Kidney epithelial cell (primary cell): Measurements from ENCODE around the gene RPS6KA2. TPM values are rescaled to one million over a fixed set of nuclear protein-coding genes. Genes with fewer than 3 reads are reported as not detected.
"Not testable (repeated sequence)": the region's sequence is repeated elsewhere in the genome, so short reads cannot be mapped to it uniquely, and the experiment has no call there.

Experiments
- DNase-seq: peaks from one replicate; pipeline ENCODE4 v3.0.0-alpha.2; 2010; ENCODE audit warnings: low read depth
- H3K27me3 ChIP-seq: 2 replicates; pipeline ENCODE4 v1.6.0; 2011; ENCODE audit warnings: low read length; ENCODE audit not compliant: control insufficient read depth, insufficient read depth
- H3K36me3 ChIP-seq: 2 replicates; pipeline ENCODE4 v1.5.1; 2011; ENCODE audit warnings: low read length; ENCODE audit not compliant: control insufficient read depth, insufficient read depth
- H3K4me3 ChIP-seq: 2 replicates; pipeline ENCODE4 v1.5.1; 2011; ENCODE audit warnings: low read depth, mild to moderate bottlenecking, control low read depth, low read length
- CTCF ChIP-seq: IDR thresholded peaks from 2 replicates; pipeline ENCODE4 v1.5.1; 2011; ENCODE audit warnings: mild to moderate bottlenecking, moderate library complexity, low read length, control low read depth, inconsistent platforms; ENCODE audit not compliant: insufficient read depth, poor library complexity, severe bottlenecking
- total RNA-seq: library from RNA; depleted of rRNA; stranded (reverse); fragments of >200 nt; gene quantifications from 2 replicates; pipeline ENCODE4 v1.2.3, GENCODE V29; 2015

The RPS6KA2 gene
- total RNA-seq, 1 donor from 2014 or later: 51.9 TPM

GRCh38 chr6:166636934-166637333, 9.9 kb upstream of the RPS6KA2 start:
- TF ChIP-seq CTCF: no peak
- Histone ChIP-seq H3K36me3 (no peaks in the 10 kb centered on the region), H3K27me3 (peaks cover 13% of the 10 kb centered on the region), H3K4me3 (no peak overlapping the region)
- DNase-seq: no peak

- DNase-seq: no peak
- TF ChIP-seq CTCF: no peak
- H3K4me3 ChIP-seq: no peak overlapping the region
- H3K36me3 ChIP-seq: no peaks in the 10 kb centered on the region
- H3K27me3 ChIP-seq: peaks cover 13% of the 10 kb centered on the region
Measured at GRCh38 chr6:166636191-166636933, 9.3 kb upstream of the RPS6KA2 start.

GRCh38 chr6:166635013-166635970, 8.2 kb upstream of the RPS6KA2 start:
- H3K4me3 ChIP-seq: no peak overlapping the region
- no peak for TF ChIP-seq CTCF
- H3K27me3 ChIP-seq: peaks cover 11% of the 10 kb centered on the region
- DNase-seq: no peak
- no peaks in the 10 kb centered on the region for H3K36me3 ChIP-seq

- not testable (repeated sequence) for H3K36me3 ChIP-seq, H3K4me3 ChIP-seq, H3K27me3 ChIP-seq, DNase-seq
Measured at GRCh38 chr6:166634581-166634980, 7.5 kb upstream of the RPS6KA2 start.

- H3K4me3 ChIP-seq: no peak overlapping the region
- H3K27me3 ChIP-seq: peaks cover 6% of the 10 kb centered on the region
- no peak for DNase-seq
- H3K36me3 ChIP-seq: no peaks in the 10 kb centered on the region
- no peak for TF ChIP-seq CTCF
Measured at GRCh38 chr6:166633732-166634535, 6.9 kb upstream of the RPS6KA2 start.

GRCh38 chr6:166632731-166633130, 5.7 kb upstream of the RPS6KA2 start:
- no peak for DNase-seq
- Histone ChIP-seq H3K27me3 (peaks cover 2% of the 10 kb centered on the region), H3K4me3 (no peak overlapping the region), H3K36me3 (no peaks in the 10 kb centered on the region)
- no peak for TF ChIP-seq CTCF
